ENCODE data around the gene MRTFA.
"Not testable (repeated sequence)": the region's sequence is repeated elsewhere in the genome, so short reads cannot be mapped to it uniquely, and the experiment has no call there.

The MRTFA gene

DNA sequence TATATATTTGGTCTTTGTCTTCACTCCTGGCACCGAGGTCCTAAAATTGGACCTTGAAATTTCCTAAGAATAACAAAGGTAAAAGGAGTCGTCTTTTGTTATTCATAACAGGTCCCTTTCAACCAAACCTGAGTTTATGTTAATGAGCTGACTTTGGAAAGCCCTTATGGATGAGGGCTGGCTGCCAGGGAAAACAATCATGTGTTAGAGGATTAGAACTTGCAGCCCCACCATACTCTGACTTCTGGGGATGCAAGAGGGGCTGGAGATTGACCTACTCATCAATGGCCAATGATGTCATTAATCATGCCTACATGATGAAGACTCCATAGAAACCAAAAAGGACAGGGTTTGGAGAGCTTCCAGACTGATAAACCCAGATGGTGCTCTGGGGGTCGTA is 118.9 kb downstream of the MRTFA start:
- no peak for DNase-seq

DNA sequence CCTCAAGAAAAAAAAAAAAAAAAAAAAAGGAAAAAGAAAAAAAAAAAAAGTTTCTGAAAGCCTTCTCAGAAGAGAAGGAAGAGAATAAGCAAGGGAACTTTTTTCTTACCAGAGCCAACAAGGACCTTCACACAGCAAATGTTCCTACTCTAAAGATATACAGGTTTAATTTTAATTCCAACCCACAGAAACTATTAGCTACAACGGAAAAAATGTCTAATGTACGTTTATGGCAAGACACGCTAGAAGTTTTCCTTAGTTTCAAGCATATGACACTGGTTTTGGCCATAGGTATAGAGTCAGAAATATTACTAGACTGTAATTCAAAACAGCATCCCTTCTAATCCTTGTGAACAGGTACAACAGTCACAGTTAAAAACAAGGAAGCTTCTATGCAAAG is 120.1 kb downstream of the MRTFA start:
- DNase-seq = no peak

GRCh38 chr22:40512426-40513136 is 123.9 kb downstream of the MRTFA start:
- DNase-seq = no peak

- no peak for DNase-seq
Observed at GRCh38 chr22:40511604-40512003, 124.9 kb downstream of the MRTFA start.

DNA sequence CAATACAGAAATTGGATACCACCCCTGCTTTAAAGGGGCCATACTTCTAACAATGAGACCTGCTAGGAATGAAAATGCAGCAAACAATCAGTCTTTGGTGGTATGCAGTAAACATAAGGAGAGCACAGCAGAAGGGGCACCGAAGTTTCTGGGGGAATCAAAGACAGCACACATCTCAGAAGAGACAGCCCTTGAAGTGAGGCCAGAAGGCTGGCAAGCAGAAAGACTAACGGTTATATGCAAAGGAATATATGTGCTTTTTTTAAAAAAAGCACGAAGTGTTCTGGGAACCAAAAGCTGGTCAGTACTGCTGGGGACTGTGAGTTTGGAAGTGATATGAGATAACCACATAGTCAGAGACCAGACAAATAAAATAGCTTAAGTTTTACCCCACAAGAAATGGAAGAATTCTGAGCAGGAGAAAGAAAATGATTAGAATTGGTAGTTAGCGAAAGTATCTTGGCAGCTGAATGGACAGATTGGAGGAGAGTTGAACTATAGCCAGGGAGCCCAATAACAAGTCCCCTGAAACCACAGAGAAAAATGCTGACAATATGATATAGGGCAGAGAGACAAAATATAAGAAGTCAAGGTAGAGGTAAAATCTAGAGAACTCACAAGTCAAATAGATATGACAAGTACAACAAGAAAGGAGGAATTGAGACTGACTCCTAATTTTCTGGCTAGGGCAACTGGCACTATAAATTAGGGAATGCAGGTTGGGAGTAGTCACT is 125.7 kb downstream of the MRTFA start:
- DNase-seq = no peak

GRCh38 chr22:40509401-40510134 is 127.0 kb downstream of the MRTFA start:
- no peak for DNase-seq

DNA sequence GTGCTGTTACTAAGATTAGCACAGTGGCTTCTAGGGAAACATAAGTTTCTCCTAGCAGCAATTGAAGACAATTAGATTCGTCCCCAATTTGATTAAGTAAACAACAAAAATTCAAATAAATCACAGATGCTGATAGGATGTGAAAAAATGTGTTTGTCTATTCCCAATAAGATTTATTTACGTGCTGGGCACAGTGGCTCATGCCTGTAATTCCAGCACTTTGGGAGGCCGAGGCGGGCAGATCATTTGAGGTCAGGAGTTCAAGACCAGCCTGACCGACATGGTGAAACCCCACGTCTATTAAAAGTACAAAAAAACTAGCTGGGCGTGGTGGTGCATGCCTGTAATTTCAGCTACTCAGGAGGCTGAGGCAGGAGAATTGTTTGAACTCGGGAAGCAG is 128.5 kb downstream of the MRTFA start:
- not testable (repeated sequence) for DNase-seq

- DNase-seq = no peak
Observed at GRCh38 chr22:40507491-40507890, 129.0 kb downstream of the MRTFA start.

DNA sequence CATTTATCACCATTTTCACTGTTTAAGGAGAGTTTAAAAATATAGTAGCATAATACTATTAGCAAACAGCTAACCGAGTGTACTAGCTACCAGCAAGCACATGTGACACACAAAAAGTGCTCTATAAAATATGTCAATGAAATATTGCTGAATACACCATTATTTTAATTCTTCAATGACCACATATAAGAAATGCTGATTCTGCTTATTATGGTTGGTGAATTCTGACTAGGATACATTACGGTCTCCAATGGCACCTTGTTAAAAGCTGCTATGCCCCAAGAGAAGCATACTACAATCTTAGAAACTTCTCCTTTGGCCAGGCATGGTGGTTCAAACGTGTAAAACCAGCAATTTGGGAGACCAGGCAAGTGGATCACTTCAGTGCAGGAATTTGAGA is 129.8 kb downstream of the MRTFA start:
- DNase-seq = no peak

DNA sequence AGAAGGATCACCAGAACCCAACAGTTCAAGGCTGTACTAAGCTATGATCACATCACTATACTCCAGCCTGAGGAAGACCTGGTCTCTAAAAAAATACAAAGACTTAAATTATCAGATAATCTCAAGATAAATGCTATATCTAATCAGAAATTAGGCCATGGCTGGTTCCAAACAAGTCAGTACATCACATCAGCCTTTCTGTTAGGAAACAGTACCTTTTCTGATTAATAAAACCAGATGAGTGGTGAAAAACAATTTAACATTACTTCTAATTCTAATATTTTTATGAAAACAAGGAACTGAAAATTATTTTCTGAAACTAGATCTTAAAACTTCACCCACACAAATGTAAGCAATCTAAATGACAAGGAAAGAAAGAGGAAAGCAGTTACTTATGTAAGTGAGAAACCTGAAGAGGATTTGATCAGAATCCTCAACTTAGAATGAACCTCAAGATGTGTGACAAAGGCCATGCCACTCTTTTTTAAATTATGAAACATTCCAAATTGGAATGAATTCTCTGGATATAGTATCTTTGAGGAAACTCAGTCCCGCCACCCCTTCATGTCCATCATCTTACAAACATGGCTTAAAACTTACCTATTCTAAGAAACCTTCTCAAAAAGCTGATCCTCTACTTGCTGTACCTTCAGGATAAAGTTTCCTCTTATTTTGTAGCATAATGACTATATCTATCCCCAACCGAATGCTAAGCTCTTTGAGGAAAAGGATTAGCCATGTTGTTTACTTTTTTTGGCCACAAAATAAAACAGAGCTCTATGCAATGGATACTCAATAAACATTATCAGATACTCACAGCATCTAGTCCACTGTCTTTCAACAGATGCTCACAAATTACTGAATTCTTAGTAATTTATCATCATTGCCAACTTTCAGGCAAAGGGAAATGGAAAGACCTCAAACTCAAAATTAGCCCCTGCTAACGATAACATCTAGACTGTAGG is 132.0 kb downstream of the MRTFA start:
- DNase-seq = no peak

DNA sequence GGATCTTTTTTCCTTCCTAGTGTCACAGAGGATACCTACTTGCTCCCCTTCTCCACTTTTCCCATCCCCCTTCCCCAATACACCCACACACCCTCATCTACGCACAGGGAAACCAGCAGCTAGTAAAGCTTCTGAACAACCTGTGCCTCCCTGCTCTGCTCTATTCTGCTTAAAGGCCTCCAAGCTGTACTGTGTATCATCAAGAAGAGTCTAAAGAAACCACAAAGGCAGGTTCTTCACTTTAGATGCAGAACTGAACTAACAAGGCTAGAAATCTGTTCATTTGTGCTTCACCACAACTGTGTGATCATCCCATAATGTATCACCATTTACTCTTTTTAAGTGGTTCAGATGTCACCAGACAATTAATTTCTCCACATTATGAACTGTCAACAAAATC is 133.6 kb downstream of the MRTFA start:
- DNase-seq = no peak

DNA sequence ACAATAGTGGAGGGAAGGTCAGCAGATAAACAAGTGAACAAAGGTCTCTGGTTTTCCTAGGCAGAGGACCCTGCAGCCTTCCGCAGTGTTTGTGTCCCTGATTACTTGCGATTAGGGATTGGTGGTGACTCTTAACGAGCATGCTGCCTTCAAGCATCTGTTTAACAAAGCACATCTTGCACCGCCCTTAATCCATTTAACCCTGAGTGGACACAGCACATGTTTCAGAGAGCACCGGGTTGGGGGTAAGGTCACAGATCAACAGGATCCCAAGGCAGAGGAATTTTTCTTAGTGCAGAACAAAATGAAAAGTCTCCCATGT is 136.1 kb downstream of the MRTFA start:
- not testable (repeated sequence) for DNase-seq

DNA sequence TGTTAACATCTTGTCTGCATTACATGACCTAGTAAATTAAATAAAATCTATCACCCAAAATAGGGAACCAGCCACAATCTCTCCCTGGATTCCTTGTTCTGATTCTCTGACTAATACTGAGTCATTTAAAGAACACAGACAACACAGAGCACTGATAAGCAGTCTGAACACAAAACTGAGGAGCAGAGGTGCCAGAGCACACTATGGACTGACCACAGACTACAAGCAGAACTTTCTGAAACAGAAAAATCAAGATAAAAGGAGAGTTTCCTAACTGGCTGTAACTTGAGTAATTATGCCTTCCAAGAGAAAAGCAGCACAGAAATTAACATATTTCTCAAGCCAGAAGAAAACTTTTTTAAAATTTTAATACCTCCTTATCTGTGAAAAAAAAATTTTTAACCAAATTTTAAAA is 137.3 kb downstream of the MRTFA start:
- DNase-seq = peak; percentile 83

DNA sequence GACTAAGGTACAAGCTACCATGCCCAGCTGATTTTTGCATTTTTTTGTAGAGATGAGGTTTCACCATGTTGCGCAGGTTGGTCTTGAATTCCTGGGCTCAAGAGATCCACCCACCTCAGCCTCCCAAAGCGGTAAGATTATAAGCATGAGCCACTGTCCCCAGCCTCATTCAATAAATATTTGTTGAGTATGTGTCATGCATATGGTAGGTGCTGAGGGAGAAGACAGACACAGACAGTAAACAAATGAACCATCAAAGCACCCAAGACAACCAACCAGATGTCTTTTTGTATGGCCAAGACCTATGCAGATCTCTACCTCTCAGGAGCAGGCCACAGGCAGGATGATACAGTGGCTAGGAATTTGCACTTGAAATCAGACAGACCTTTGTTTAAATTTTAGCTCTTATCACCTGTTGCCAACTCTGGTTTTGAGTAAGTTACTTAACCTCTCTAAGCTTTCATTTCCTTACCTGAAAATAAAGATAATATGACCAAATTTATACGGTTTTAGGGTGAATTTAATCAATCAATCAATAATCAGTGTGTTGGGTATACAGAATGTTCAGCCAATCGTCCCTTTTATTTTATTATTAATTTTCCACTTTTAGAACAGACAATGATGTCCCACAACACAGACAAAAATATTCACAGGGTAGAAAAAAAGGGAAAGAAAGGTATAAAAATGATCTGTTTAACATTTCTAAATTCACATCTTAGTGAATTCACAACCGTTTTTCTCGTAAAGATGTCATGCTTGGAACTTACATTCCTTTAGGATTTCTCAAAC is 137.9 kb downstream of the MRTFA start:
- DNase-seq = no peak

- no peak for DNase-seq
Observed at GRCh38 chr22:40493441-40493840, 143.1 kb downstream of the MRTFA start.

GRCh38 chr22:40491990-40492631 is 144.4 kb downstream of the MRTFA start:
- DNase-seq = peak; percentile 21

DNA sequence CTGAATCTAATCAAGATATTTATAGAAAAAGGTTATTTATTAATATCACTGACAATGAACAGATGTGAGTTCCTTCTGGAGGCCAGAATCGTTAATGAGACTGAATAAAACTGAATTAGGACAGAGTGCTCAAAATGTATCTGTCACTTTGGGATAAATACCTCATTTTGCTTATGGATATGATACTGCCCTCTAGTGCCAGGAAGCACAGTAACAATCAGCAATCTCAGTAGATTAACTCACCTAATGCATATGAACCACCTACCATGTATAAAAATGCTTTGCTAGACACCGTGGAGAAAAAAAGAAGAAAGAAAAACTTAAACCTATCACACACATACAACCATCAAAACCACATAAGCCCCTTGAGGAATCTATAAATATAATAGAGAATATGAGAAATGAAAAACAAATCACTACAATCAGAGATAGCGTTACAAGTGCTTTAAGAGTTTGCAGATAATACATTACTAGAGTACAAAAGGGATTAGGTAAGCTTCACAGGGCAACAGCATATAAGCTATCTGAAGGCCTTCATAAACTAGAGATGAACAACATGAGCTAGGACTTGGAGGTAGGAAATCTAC is 148.8 kb downstream of the MRTFA start:
- DNase-seq = peak; percentile 36

GRCh38 chr22:40486962-40487602 is 149.4 kb downstream of the MRTFA start:
- no peak for DNase-seq

GRCh38 chr22:40485813-40486667 is 150.5 kb downstream of the MRTFA start:
- no peak for DNase-seq
